A673 (cell line): ENCODE data around the gene MAP1S. TPM values are rescaled to one million over a fixed set of nuclear protein-coding genes. Genes with fewer than 3 reads are reported as not detected.

ENCODE experiments used
- BruUV-seq: library from RNA; stranded (reverse); fragments of 400-500 nt; replicated peaks from 2 replicates; lab custom pipeline; 2021; lab: Mats Ljungman, UMichigan
- CTCF ChIA-PET: fragments of 300-600 bp; sonication (Branson Sonifier 250); formaldehyde crosslinking; loops from one replicate; lab custom pipeline; 2022; ENCODE audit warnings: antibody characterized with exemption; lab: Charles Lee
- POLR2A ChIA-PET: fragments of 300-600 bp; sonication (Branson Sonifier 250); formaldehyde crosslinking; loops from one replicate; lab custom pipeline; 2022; ENCODE audit warnings: antibody characterized with exemption; ENCODE audit not compliant: low non-redundant PET; lab: Charles Lee
- DNase-seq: peaks from one replicate; pipeline ENCODE4 v3.0.0-alpha.2; 2015; ENCODE audit warnings: low spot score
- H3K27ac ChIP-seq: fragments of 200-600 bp; sonication (generic); 2 replicates; pipeline ENCODE4 v1.5.1; 2016; ENCODE audit warnings: mixed run types, low read depth, mild to moderate bottlenecking, mixed read lengths, antibody characterized with exemption, low read length; ENCODE audit not compliant: poor library complexity, severe bottlenecking
- H3K27me3 ChIP-seq: fragments of 200-600 bp; sonication (generic); replicated peaks from 2 replicates; pipeline ENCODE4 v1.6.1; 2017; ENCODE audit warnings: mixed run types, low read depth, mild to moderate bottlenecking, mixed read lengths, antibody characterized with exemption, low read length; ENCODE audit not compliant: insufficient read depth, poor library complexity
- H3K36me3 ChIP-seq: fragments of 200-600 bp; sonication (generic); 2 replicates; pipeline ENCODE4 v1.6.1; 2016; ENCODE audit warnings: mixed run types, mild to moderate bottlenecking, mixed read lengths, antibody characterized with exemption, low read length; ENCODE audit not compliant: insufficient read depth, poor library complexity, severe bottlenecking
- H3K4me1 ChIP-seq: fragments of 200-600 bp; sonication (generic); 2 replicates; pipeline ENCODE4 v1.6.1; 2017; ENCODE audit warnings: mixed run types, mild to moderate bottlenecking, mixed read lengths, antibody characterized with exemption, low read length; ENCODE audit not compliant: insufficient read depth, poor library complexity, severe bottlenecking
- H3K4me3 ChIP-seq: fragments of 200-600 bp; sonication (generic); 2 replicates; pipeline ENCODE4 v1.5.1; 2016; ENCODE audit warnings: low read depth, mixed run types, mild to moderate bottlenecking, mixed read lengths, low read length; ENCODE audit not compliant: poor library complexity, severe bottlenecking
- H3K9me3 ChIP-seq: fragments of 200-600 bp; sonication (generic); 2 replicates; pipeline ENCODE4 v1.6.1; 2016; ENCODE audit warnings: mixed run types, low read depth, mild to moderate bottlenecking, mixed read lengths, antibody characterized with exemption, low read length; ENCODE audit not compliant: poor library complexity, severe bottlenecking
- EZH2 ChIP-seq: fragments of 200-600 bp; sonication (generic); IDR thresholded peaks from 2 replicates; pipeline ENCODE4 v1.6.1; 2017; ENCODE audit warnings: borderline replicate concordance, low read depth, mild to moderate bottlenecking, mixed read lengths, antibody characterized with exemption, low read length; ENCODE audit not compliant: poor library complexity, severe bottlenecking
- intact Hi-C: fragments of 100-400 bp; cut with micrococcal nuclease; formaldehyde crosslinking; loops from one replicate; pipeline ENCODE4 v1.10.0; 2022; ENCODE audit not compliant: unreplicated experiment
- total RNA-seq: library from RNA; stranded (reverse); gene quantifications from 2 replicates; pipeline ENCODE4 v1.2.3, GENCODE V29; 2021
- TF ChIP-seq, protein P1 (sequence below): fragments of 300-800, 200-600 bp; sonication (generic); conservative IDR thresholded peaks from 2 replicates; pipeline ENCODE4 v1.5.1; 2017; ENCODE audit warnings: low read depth, mild to moderate bottlenecking, antibody characterized with exemption, low read length, moderate library complexity, mixed read lengths

The MAP1S gene
- total RNA-seq, 1 experiment from 2014 or later, result 87.3 TPM

DNA sequence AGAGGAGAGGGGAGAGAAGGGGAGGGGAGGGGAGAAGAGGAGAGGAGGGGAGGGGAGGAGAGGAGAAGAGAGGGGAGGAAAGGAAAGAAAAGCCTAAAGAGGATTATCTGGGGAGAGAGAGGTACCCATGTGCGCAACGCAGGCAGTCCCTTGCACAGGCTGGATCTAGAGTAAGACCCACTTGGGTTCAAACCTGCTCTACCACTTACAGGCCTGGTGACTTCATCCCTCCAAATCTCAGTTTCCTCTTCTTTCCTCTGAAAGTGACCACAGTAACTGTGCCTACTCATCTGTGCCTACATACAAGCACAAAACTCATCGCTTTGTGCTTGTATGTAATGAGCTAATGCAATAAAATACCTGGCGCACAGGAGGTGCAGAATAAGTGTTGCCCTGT, 732 bp upstream of the MAP1S start:
- intact Hi-C loops, result no loop called here
- no peaks in the 10 kb centered on the region for H3K9me3 ChIP-seq
- no peaks in the 10 kb centered on the region for H3K27me3 ChIP-seq
- CTCF ChIA-PET, result no interaction called here
- TF ChIP-seq, protein P1, sequence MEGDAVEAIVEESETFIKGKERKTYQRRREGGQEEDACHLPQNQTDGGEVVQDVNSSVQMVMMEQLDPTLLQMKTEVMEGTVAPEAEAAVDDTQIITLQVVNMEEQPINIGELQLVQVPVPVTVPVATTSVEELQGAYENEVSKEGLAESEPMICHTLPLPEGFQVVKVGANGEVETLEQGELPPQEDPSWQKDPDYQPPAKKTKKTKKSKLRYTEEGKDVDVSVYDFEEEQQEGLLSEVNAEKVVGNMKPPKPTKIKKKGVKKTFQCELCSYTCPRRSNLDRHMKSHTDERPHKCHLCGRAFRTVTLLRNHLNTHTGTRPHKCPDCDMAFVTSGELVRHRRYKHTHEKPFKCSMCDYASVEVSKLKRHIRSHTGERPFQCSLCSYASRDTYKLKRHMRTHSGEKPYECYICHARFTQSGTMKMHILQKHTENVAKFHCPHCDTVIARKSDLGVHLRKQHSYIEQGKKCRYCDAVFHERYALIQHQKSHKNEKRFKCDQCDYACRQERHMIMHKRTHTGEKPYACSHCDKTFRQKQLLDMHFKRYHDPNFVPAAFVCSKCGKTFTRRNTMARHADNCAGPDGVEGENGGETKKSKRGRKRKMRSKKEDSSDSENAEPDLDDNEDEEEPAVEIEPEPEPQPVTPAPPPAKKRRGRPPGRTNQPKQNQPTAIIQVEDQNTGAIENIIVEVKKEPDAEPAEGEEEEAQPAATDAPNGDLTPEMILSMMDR, result no peak
- TF ChIP-seq EZH2, result no peak
- POLR2A ChIA-PET, result interaction anchor here (0.5 kb wide), 1 partner anchor 19 kb away, joined by 8 read pairs; no protein-coding TSS in a partner anchor
- H3K36me3 ChIP-seq, result peaks cover 18% of the 10 kb centered on the region
- DNase-seq, result no peak
- no peak overlapping the region for H3K4me3 ChIP-seq
- H3K4me1 ChIP-seq, result peaks cover 9% of the 10 kb centered on the region
- H3K27ac ChIP-seq, result no peak overlapping the region
- no TSS peak for BruUV-seq

DNA sequence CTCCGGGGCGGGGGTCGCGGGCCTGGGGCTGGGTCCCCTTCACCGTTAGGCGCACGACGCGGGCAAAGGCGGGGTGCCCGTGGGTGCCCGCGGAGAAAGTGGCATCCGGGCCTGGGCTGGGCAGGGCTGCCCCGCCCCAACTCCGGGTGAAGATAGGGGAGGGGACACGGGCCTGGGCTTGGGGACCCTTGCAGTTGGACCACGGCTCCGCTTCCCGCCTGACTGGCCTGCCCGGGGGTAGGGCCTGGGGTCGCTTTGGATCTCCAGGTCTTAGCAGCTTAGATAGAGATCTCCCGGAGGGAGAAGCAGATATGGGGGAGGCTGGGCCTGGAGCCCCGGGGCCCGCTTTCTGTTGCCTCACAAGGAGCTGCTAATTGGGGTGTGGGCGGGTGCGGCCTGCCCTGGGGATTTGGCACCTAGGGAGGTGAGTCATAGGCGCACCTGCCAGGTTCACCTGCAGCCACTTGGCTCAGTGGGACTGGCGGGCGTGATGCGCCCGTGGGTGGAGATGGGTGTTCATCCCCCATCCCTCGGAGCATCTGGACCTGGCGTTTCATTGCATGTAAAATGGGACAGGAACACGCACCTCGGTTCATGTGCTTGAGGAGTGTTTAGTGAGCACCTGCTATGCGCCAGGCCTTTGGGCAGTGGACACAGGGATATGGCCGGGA, 585 bp downstream of the MAP1S start:
- Histone ChIP-seq H3K4me1 (peaks cover 9% of the 10 kb centered on the region), H3K27ac (peak overlapping the region; percentile 72), H3K36me3 (peaks cover 30% of the 10 kb centered on the region), H3K27me3 (no peaks in the 10 kb centered on the region), H3K9me3 (no peaks in the 10 kb centered on the region), H3K4me3 (peak overlapping the region; percentile 94)
- no TSS peak for BruUV-seq
- ChIA-PET CTCF (no interaction called here), POLR2A (interaction anchor here (0.5 to 0.7 kb wide), 3 partner anchors 33 to 84 kb away, joined by 3 to 4 read pairs (median 4); no protein-coding TSS in a partner anchor)
- TF ChIP-seq, protein P1, result no peak
- TF ChIP-seq EZH2, result no peak
- DNase-seq, result no peak
- intact Hi-C loops, result no loop called here

DNA sequence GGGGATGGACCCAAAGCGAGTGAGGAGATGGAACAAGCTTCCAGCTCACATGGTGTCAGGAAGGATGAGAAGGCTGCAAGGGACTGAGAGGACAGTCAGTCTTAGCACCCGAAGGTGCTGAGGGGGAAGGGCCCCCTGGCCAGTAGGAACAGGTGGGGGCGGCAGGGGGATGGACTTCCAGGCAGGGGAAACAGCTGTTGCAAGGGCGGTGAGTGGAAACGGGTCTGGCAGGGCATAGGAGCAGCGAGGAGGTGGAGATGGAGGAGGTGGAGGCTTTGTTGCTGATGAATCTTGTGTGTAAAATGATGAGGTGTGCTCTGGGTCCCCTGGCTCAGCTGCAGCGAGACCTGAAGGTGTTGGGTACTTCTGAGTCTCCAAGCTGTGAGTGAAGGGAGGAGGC, 1.2 kb downstream of the MAP1S start:
- no peaks in the 10 kb centered on the region for H3K9me3 ChIP-seq
- no peak for DNase-seq
- no peak for TF ChIP-seq EZH2
- TF ChIP-seq, protein P1, result no peak
- peaks cover 36% of the 10 kb centered on the region for H3K36me3 ChIP-seq
- no peaks in the 10 kb centered on the region for H3K27me3 ChIP-seq
- CTCF ChIA-PET, result no interaction called here
- H3K27ac ChIP-seq, result peak overlapping the region; percentile 72
- POLR2A ChIA-PET, result interaction anchor here (0.6 kb wide), 1 partner anchor 32 kb away, joined by 4 read pairs; no protein-coding TSS in a partner anchor
- intact Hi-C loops, result no loop called here
- H3K4me1 ChIP-seq, result peaks cover 9% of the 10 kb centered on the region
- H3K4me3 ChIP-seq, result peak overlapping the region; percentile 94
- BruUV-seq, result no TSS peak
